ENCODE measurements around the gene C3orf49.
A peak's percentile ranks its signal among the peaks of the same experiment; 100 is the strongest.

C3orf49 gene
- total RNA-seq = 0 reads per million in 2 donors

- no peak for DNase-seq
Measured at GRCh38 chr3:63819151-63819398, at the start of gene C3orf49. TSS of gene C3orf49 (plus strand) at chr3:63819299. CDS start at chr3:63819472, 173 bp downstream.

- DNase-seq = no peak
Measured at GRCh38 chr3:63774781-63775180, 44.3 kb upstream of the C3orf49 start.

- DNase-seq = no peak
Measured at GRCh38 chr3:63779227-63779626, 39.9 kb upstream of the C3orf49 start.

GRCh38 chr3:63791974-63792373, 27.1 kb upstream of the C3orf49 start:
- no peak for DNase-seq

GRCh38 chr3:63795438-63795837, 23.7 kb upstream of the C3orf49 start:
- DNase-seq = no peak

GRCh38 chr3:63798544-63798943, 20.6 kb upstream of the C3orf49 start:
- DNase-seq = no peak

- no peak for DNase-seq
Measured at GRCh38 chr3:63798949-63799348, 20.1 kb upstream of the C3orf49 start.

GRCh38 chr3:63800097-63800496, 19.0 kb upstream of the C3orf49 start:
- DNase-seq = no peak

- no peak for DNase-seq
Measured at GRCh38 chr3:63803911-63804310, 15.2 kb upstream of the C3orf49 start.

- no peak for DNase-seq
Measured at GRCh38 chr3:63807961-63808565, 11.0 kb upstream of the C3orf49 start.

GRCh38 chr3:63808633-63809032, 10.5 kb upstream of the C3orf49 start:
- DNase-seq = no peak

GRCh38 chr3:63809607-63810006, 9.5 kb upstream of the C3orf49 start:
- no peak for DNase-seq

GRCh38 chr3:63814237-63814636, 4.9 kb upstream of the C3orf49 start:
- no peak for DNase-seq

GRCh38 chr3:63817225-63817624, 1.9 kb upstream of the C3orf49 start:
- DNase-seq = no peak

- peak; percentile 46 for DNase-seq
Measured at GRCh38 chr3:63818282-63819150, 583 bp upstream of the C3orf49 start.

- DNase-seq = no peak
Measured at GRCh38 chr3:63824309-63824708, 5.2 kb downstream of the C3orf49 start.

- no peak for DNase-seq
Measured at GRCh38 chr3:63830526-63830925, 11.4 kb downstream of the C3orf49 start.

- no peak for DNase-seq
Measured at GRCh38 chr3:63832395-63832794, 13.3 kb downstream of the C3orf49 start.

- no peak for DNase-seq
Measured at GRCh38 chr3:63841704-63842103, 22.6 kb downstream of the C3orf49 start.

GRCh38 chr3:63842127-63842526, 23.0 kb downstream of the C3orf49 start:
- no peak for DNase-seq

GRCh38 chr3:63845215-63845614, 26.1 kb downstream of the C3orf49 start:
- no peak for DNase-seq

- DNase-seq = no peak
Measured at GRCh38 chr3:63847718-63848450, 28.8 kb downstream of the C3orf49 start.

GRCh38 chr3:63849175-63849574, 30.1 kb downstream of the C3orf49 start:
- no peak for DNase-seq

- no peak for DNase-seq
Measured at GRCh38 chr3:63851287-63851686, 32.2 kb downstream of the C3orf49 start.

All from T-helper 9 cell (primary cell).